ENCODE measurements around the gene PRKN. TPM values are rescaled to one million over a fixed set of nuclear protein-coding genes. Genes with fewer than 3 reads are reported as not detected.

Gene PRKN
- total RNA-seq, 4 donors from 2014 or later, result 4.4 to 669 (median 10.5) TPM

- TF ChIP-seq POLR2A (IDR thresholded peaks at IDR 0.05), result no peak
- TF ChIP-seq CTCF (IDR thresholded peaks at IDR 0.05), result no peak
- no peaks in the 10 kb centered on the region for H3K36me3 ChIP-seq
- DNase-seq, result no peak
- H3K27ac ChIP-seq, result no peak overlapping the region
- H3K4me1 ChIP-seq, result no peaks in the 10 kb centered on the region
- no peaks in the 10 kb centered on the region for H3K9me3 ChIP-seq
- H3K27me3 ChIP-seq, result no peaks in the 10 kb centered on the region
- H3K4me3 ChIP-seq, result no peak overlapping the region
Measured at GRCh38 chr6:162416831-162417537, 310.6 kb downstream of the PRKN start.

- H3K36me3 ChIP-seq, result no peaks in the 10 kb centered on the region
- no peak overlapping the region for H3K4me3 ChIP-seq
- H3K9me3 ChIP-seq, result no peaks in the 10 kb centered on the region
- no peaks in the 10 kb centered on the region for H3K4me1 ChIP-seq
- no peak for DNase-seq
- TF ChIP-seq POLR2A (IDR thresholded peaks at IDR 0.05), result no peak
- no peak for TF ChIP-seq CTCF (IDR thresholded peaks at IDR 0.05)
- H3K27me3 ChIP-seq, result no peaks in the 10 kb centered on the region
- no peak overlapping the region for H3K27ac ChIP-seq
Measured at GRCh38 chr6:162416307-162416706, 311.3 kb downstream of the PRKN start.

- Histone ChIP-seq H3K4me1 (no peaks in the 10 kb centered on the region), H3K4me3 (no peak overlapping the region), H3K27ac (no peak overlapping the region), H3K36me3 (no peaks in the 10 kb centered on the region), H3K27me3 (no peaks in the 10 kb centered on the region), H3K9me3 (no peaks in the 10 kb centered on the region)
- TF ChIP-seq POLR2A (IDR thresholded peaks at IDR 0.05) (no peak), CTCF (IDR thresholded peaks at IDR 0.05) (no peak)
- no peak for DNase-seq
Measured at GRCh38 chr6:162409741-162410691, 317.6 kb downstream of the PRKN start.

GRCh38 chr6:162408826-162409535 is 318.6 kb downstream of the PRKN start:
- no peak for DNase-seq
- no peaks in the 10 kb centered on the region for H3K27me3 ChIP-seq
- TF ChIP-seq POLR2A (IDR thresholded peaks at IDR 0.05) (no peak), CTCF (IDR thresholded peaks at IDR 0.05) (no peak)
- H3K4me3 ChIP-seq, result no peak overlapping the region
- H3K4me1 ChIP-seq, result no peaks in the 10 kb centered on the region
- H3K36me3 ChIP-seq, result no peaks in the 10 kb centered on the region
- H3K27ac ChIP-seq, result no peak overlapping the region
- no peaks in the 10 kb centered on the region for H3K9me3 ChIP-seq

- Histone ChIP-seq H3K4me1 (no peaks in the 10 kb centered on the region), H3K36me3 (no peaks in the 10 kb centered on the region), H3K27me3 (no peaks in the 10 kb centered on the region), H3K9me3 (no peaks in the 10 kb centered on the region), H3K27ac (no peak overlapping the region), H3K4me3 (no peak overlapping the region)
- TF ChIP-seq POLR2A (IDR thresholded peaks at IDR 0.05), result no peak
- no peak for TF ChIP-seq CTCF (IDR thresholded peaks at IDR 0.05)
- DNase-seq, result no peak
Measured at GRCh38 chr6:162404951-162405350, 322.6 kb downstream of the PRKN start.
